ENCODE data around the gene EBNA1BP2. TPM values are rescaled to one million over a fixed set of nuclear protein-coding genes. Genes with fewer than 3 reads are reported as not detected.

EBNA1BP2 gene
- total RNA-seq, 1 donor from 2014 or later, result 51.1 TPM

- TF ChIP-seq CTCF (IDR thresholded peaks at IDR 0.05; ENCODE audit: unreplicated experiment), result no peak
- Mint-ChIP-seq H3K9me3 (peaks cover 7% of the 10 kb centered on the region), H3K4me1 (no peaks in the 10 kb centered on the region), H3K36me3 (no peaks in the 10 kb centered on the region), H3K27ac (no peak overlapping the region), H3K27me3 (ENCODE audit: low read depth) (no peaks in the 10 kb centered on the region), H3K4me3 (no peak overlapping the region)
- no peak for DNase-seq (ENCODE audit: low spot score in 2 of 2, unreplicated experiment in 2 of 2)
These were observed 12.3 kb upstream of the EBNA1BP2 start for GRCh38 chr1:43184388-43184787.

GRCh38 chr1:43177691-43178090 lies 5.6 kb upstream of the EBNA1BP2 start:
- Mint-ChIP-seq H3K4me1 (no peaks in the 10 kb centered on the region), H3K27me3 (ENCODE audit: low read depth) (peaks cover 24% of the 10 kb centered on the region), H3K4me3 (no peak overlapping the region), H3K36me3 (no peaks in the 10 kb centered on the region), H3K9me3 (no peaks in the 10 kb centered on the region), H3K27ac (no peak overlapping the region)
- DNase-seq (ENCODE audit: low spot score in 2 of 2, unreplicated experiment in 2 of 2), result no peak
- no peak for TF ChIP-seq CTCF (IDR thresholded peaks at IDR 0.05; ENCODE audit: unreplicated experiment)

- H3K36me3 Mint-ChIP-seq, result peaks cover 9% of the 10 kb centered on the region
- H3K27me3 Mint-ChIP-seq (ENCODE audit: low read depth), result peaks cover 24% of the 10 kb centered on the region
- DNase-seq (ENCODE audit: low spot score in 2 of 2, unreplicated experiment in 2 of 2), result no peak
- H3K27ac Mint-ChIP-seq, result no peak overlapping the region
- H3K9me3 Mint-ChIP-seq, result no peaks in the 10 kb centered on the region
- H3K4me3 Mint-ChIP-seq, result no peak overlapping the region
- peaks cover 16% of the 10 kb centered on the region for H3K4me1 Mint-ChIP-seq
- no peak for TF ChIP-seq CTCF (IDR thresholded peaks at IDR 0.05; ENCODE audit: unreplicated experiment)
These were observed 2.8 kb upstream of the EBNA1BP2 start for GRCh38 chr1:43174873-43175272.

- Mint-ChIP-seq H3K4me1 (peaks cover 16% of the 10 kb centered on the region), H3K36me3 (peaks cover 26% of the 10 kb centered on the region), H3K4me3 (peak overlapping the region; percentile 99), H3K9me3 (no peaks in the 10 kb centered on the region), H3K27me3 (ENCODE audit: low read depth) (peaks cover 20% of the 10 kb centered on the region), H3K27ac (peak overlapping the region; percentile 96)
- peak in 1 of 2 experiments; percentile 73 for DNase-seq (ENCODE audit: low spot score in 2 of 2, unreplicated experiment in 2 of 2)
- TF ChIP-seq CTCF (IDR thresholded peaks at IDR 0.05; ENCODE audit: unreplicated experiment), result no peak
These were observed 460 bp upstream of the EBNA1BP2 start for GRCh38 chr1:43172527-43172972.

- H3K36me3 Mint-ChIP-seq, result peaks cover 34% of the 10 kb centered on the region
- DNase-seq (ENCODE audit: low spot score in 2 of 2, unreplicated experiment in 2 of 2), result no peak
- no peaks in the 10 kb centered on the region for H3K9me3 Mint-ChIP-seq
- H3K4me3 Mint-ChIP-seq, result peak overlapping the region; percentile 99
- H3K4me1 Mint-ChIP-seq, result peaks cover 16% of the 10 kb centered on the region
- TF ChIP-seq CTCF (IDR thresholded peaks at IDR 0.05; ENCODE audit: unreplicated experiment), result no peak
- H3K27me3 Mint-ChIP-seq (ENCODE audit: low read depth), result peaks cover 10% of the 10 kb centered on the region
- H3K27ac Mint-ChIP-seq, result peak overlapping the region; percentile 96
These were observed 696 bp downstream of the EBNA1BP2 start for GRCh38 chr1:43171312-43171875.

GRCh38 chr1:43165765-43166164 lies 6.3 kb downstream of the EBNA1BP2 start:
- peaks cover 2% of the 10 kb centered on the region for H3K4me1 Mint-ChIP-seq

More at GRCh38 chr1:43165765-43166164, 6.3 kb downstream of the EBNA1BP2 start:
- TF ChIP-seq CTCF (IDR thresholded peaks at IDR 0.05; ENCODE audit: unreplicated experiment), result no peak
- peaks cover 58% of the 10 kb centered on the region for H3K36me3 Mint-ChIP-seq
- H3K9me3 Mint-ChIP-seq, result no peaks in the 10 kb centered on the region
- no peaks in the 10 kb centered on the region for H3K27me3 Mint-ChIP-seq (ENCODE audit: low read depth)
- no peak for DNase-seq (ENCODE audit: low spot score in 2 of 2, unreplicated experiment in 2 of 2)
- no peak overlapping the region for H3K27ac Mint-ChIP-seq
- no peak overlapping the region for H3K4me3 Mint-ChIP-seq
